GM10266 (cell line): ENCODE measurements around the gene ANXA8.
A peak's percentile ranks its signal among the peaks of the same experiment; 100 is the strongest.

Experiments
- DNase-seq: peaks from one replicate; pipeline ENCODE4 v3.0.0; 2012; ENCODE audit errors: extremely low spot score
- CTCF ChIP-seq: IDR thresholded peaks from 2 replicates; pipeline ENCODE4 v1.5.1; 2012; ENCODE audit warnings: mild to moderate bottlenecking, low read depth; ENCODE audit not compliant: control insufficient read depth, insufficient read depth; ENCODE audit errors: missing control alignments

The ANXA8 gene

DNA sequence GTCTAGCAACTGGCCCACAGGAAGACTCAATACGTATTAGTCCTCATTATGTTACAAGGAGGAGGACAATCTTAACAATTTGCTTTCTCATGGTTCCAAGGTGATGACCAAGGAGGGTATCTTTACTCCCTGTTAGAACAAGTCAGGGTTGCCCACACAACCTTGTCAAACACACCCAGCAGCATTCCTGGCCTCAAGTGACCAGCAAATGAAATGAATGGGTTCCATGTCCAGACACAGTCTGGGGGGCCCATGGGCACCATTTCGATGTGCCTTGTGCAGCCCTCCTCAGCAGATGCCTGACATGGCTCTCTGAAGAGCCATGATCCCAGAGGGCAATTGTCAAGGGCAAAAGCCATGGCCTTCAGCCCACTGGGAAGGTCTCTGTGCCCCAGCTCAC lies 40.8 kb downstream of the ANXA8 start:
- no peak for DNase-seq
- TF ChIP-seq CTCF = no peak

GRCh38 chr10:47442351-47442750 lies 41.6 kb downstream of the ANXA8 start:
- DNase-seq = no peak

GRCh38 chr10:47441938-47442337 lies 42.0 kb downstream of the ANXA8 start:
- no peak for TF ChIP-seq CTCF
- no peak for DNase-seq

More at GRCh38 chr10:47442351-47442750, 41.6 kb downstream of the ANXA8 start:
- TF ChIP-seq CTCF = no peak

GRCh38 chr10:47440207-47440606 lies 43.7 kb downstream of the ANXA8 start:
- TF ChIP-seq CTCF = no peak
- no peak for DNase-seq

- DNase-seq = no peak
- peak; percentile 13 for TF ChIP-seq CTCF
Observed at GRCh38 chr10:47438857-47439474, 44.9 kb downstream of the ANXA8 start.

GRCh38 chr10:47435081-47435480 lies 48.8 kb downstream of the ANXA8 start:
- no peak for DNase-seq

DNA sequence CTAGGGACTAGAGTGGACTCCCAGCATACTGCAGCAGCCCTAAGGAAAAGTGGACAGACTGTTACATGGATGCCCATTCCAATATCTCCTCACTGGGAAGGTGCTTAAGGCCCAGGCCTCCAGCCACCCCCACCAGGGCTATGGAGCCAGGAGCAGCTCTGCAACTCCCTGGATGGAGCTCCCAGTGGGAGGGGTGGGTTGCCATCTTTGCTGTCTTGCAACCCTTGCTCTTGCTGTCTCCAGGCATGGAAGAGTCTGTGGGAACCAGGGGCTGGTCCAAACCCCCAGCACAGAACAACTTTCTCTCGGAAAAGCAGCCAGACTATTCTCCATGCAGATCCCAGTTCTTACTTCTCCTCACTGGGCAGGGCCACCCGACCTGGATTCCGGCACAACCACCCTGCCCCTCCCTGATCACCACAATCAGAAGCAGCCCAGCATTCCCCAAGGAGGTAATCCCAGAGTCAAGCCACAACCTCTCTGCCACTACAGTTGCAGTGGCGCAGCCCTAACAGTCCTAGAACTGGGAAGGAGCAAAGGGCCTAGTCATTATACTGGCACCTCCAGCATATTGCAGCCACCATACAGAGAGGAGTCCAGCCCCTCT lies 58.0 kb downstream of the ANXA8 start:
- no peak for DNase-seq

More at GRCh38 chr10:47435081-47435480, 48.8 kb downstream of the ANXA8 start:
- TF ChIP-seq CTCF = no peak

More for the DNA sequence above, 58.0 kb downstream of the ANXA8 start:
- TF ChIP-seq CTCF = no peak
